Measurements from ENCODE around the gene POLR3F.

The POLR3F gene

GRCh38 chr20:18532626-18533025 is 65.4 kb downstream of the POLR3F start:
- TF ChIP-seq ZBTB26 (tag by site-specific recombination; optimal IDR thresholded peaks at IDR 0.05) (no peak), SCRT2 (tag by site-specific recombination; IDR thresholded peaks at IDR 0.05) (peak; percentile 88), SCRT1 (tag by site-specific recombination; IDR thresholded peaks at IDR 0.05; ENCODE audit: borderline replicate concordance) (peak; percentile 67; the same call in 1 of the 2 replicates), KLF17 (tag by site-specific recombination; IDR thresholded peaks at IDR 0.05) (no peak), ZNF596 (tag by site-specific recombination; IDR thresholded peaks at IDR 0.05) (no peak), ZNF488 (tag by site-specific recombination; IDR thresholded peaks at IDR 0.05) (no peak), ZBTB21 (tag by site-specific recombination; IDR thresholded peaks at IDR 0.05) (no peak), ZNF391 (tag by site-specific recombination; IDR thresholded peaks at IDR 0.05; ENCODE audit: borderline replicate concordance, low read depth) (no peak), ZNF302 (tag by site-specific recombination; IDR thresholded peaks at IDR 0.05; ENCODE audit: low read depth) (no peak), PRDM10 (tag by site-specific recombination; IDR thresholded peaks at IDR 0.05) (no peak), ZBTB20 (tag by site-specific recombination; IDR thresholded peaks at IDR 0.05) (no peak), ZNF548 (tag by site-specific recombination; IDR thresholded peaks at IDR 0.05) (no peak), ZNF10 (tag by site-specific recombination; IDR thresholded peaks at IDR 0.05) (no peak), ZSCAN4 (tag by site-specific recombination; IDR thresholded peaks at IDR 0.05) (no peak), SP2 (tag by site-specific recombination; IDR thresholded peaks at IDR 0.05) (no peak)
- H3K36me3 ChIP-seq (ENCODE audit: control insufficient read depth in 2 of 2, insufficient read depth in 1 of 2, low read length in 2 of 2): peaks cover 41 to 90% of the 10 kb centered on the region in 2 experiments
- H3K27ac ChIP-seq (ENCODE audit: extremely low read depth, low read depth, low read length): no peak overlapping the region
- no peaks in the 10 kb centered on the region for H3K4me1 ChIP-seq (ENCODE audit: control insufficient read depth, insufficient read depth, low read length)
- CTCF ChIA-PET: no interaction called here
- POLR2A ChIA-PET: no interaction called here
- H3K9me3 ChIP-seq (ENCODE audit: control insufficient read depth, insufficient read depth, low read depth, low read length): no peaks in the 10 kb centered on the region
- no peak overlapping the region for H3K4me3 ChIP-seq (ENCODE audit: low read depth, low read length)

- Histone ChIP-seq H3K36me3 (ENCODE audit: control insufficient read depth in 2 of 2, insufficient read depth in 1 of 2, low read length in 2 of 2) (peaks cover 47 to 88% of the 10 kb centered on the region in 2 experiments), H3K4me1 (ENCODE audit: control insufficient read depth, insufficient read depth, low read length) (no peaks in the 10 kb centered on the region), H3K9me3 (ENCODE audit: control insufficient read depth, insufficient read depth, low read depth, low read length) (no peaks in the 10 kb centered on the region), H3K4me3 (ENCODE audit: low read depth, low read length) (no peak overlapping the region), H3K27ac (ENCODE audit: extremely low read depth, low read depth, low read length) (no peak overlapping the region)
- POLR2A ChIA-PET: no interaction called here
- CTCF ChIA-PET: no interaction called here
- TF ChIP-seq ZNF610 (tag by site-specific recombination; IDR thresholded peaks at IDR 0.05; ENCODE audit: borderline replicate concordance) (no peak), ZNF548 (tag by site-specific recombination; IDR thresholded peaks at IDR 0.05) (no peak), ZNF302 (tag by site-specific recombination; IDR thresholded peaks at IDR 0.05; ENCODE audit: low read depth) (no peak), ZNF239 (tag by site-specific recombination; IDR thresholded peaks at IDR 0.05) (no peak), ZFP3 (tag by site-specific recombination; IDR thresholded peaks at IDR 0.05; ENCODE audit: low read depth) (no peak), ZNF23 (tag by site-specific recombination; IDR thresholded peaks at IDR 0.05; ENCODE audit: borderline replicate concordance) (no peak), ZNF140 (tag by site-specific recombination; IDR thresholded peaks at IDR 0.05) (no peak), ZBTB8A (tag by site-specific recombination; IDR thresholded peaks at IDR 0.05) (no peak), ZBTB10 (tag by site-specific recombination; IDR thresholded peaks at IDR 0.05) (no peak), OVOL3 (tag by site-specific recombination; IDR thresholded peaks at IDR 0.05) (no peak), ZNF658 (tag by site-specific recombination; IDR thresholded peaks at IDR 0.05) (no peak)
These were observed 66.3 kb downstream of the POLR3F start for GRCh38 chr20:18533491-18533890.
